IPS-11a (cell line): ENCODE measurements around the gene VDAC1.

ENCODE experiments used
- H3K4me3 ChIP-seq: one replicate; pipeline ENCODE4 v1.5.1; 2013; ENCODE audit warnings: low read depth, low read length, control low read depth

VDAC1 gene

GRCh38 chr5:133927300-133928180 is 77.2 kb downstream of the VDAC1 start:
- H3K4me3 ChIP-seq = no peak overlapping the region

GRCh38 chr5:133926489-133927299 is 78.1 kb downstream of the VDAC1 start:
- H3K4me3 ChIP-seq = no peak overlapping the region

- H3K4me3 ChIP-seq = no peak overlapping the region
These were observed 78.8 kb downstream of the VDAC1 start for GRCh38 chr5:133925866-133926488.

- H3K4me3 ChIP-seq = no peak overlapping the region
These were observed 79.5 kb downstream of the VDAC1 start for GRCh38 chr5:133925269-133925668.

DNA sequence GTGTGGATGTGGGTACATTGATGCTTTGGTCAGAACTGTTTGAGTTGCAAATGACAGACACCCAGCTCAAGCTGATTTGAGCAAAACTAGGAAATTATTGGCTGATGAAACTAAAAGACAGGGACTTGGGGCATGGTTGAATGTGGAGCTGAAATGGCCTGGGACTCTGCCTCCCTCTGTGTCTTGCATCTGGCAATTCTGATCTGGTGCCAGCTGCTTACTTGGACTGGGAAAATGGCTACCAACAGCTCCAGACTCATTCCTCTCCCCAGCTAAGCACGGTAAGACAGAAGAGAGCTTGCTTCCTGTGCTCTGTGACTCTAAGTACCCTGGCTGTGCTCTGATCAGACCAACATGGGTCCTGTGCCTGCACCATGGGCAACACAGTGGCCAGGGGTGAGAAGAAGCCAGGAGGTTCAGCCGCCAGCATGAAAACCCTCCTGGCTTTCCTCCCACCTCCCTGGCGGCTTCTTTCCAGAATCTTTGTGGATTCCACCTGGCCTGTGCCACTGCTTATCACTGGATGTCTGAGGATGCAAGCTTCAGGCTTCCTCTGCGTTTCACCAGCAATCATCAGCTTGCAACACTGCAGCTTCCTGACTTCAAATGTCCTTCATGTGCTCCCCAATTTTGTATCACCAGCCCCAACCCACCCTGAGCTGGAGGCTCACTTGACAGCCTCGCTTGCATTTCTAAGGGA is 80.4 kb downstream of the VDAC1 start:
- H3K4me3 ChIP-seq = no peak overlapping the region

- H3K4me3 ChIP-seq = no peak overlapping the region
These were observed 82.8 kb downstream of the VDAC1 start for GRCh38 chr5:133921979-133922378.
